Breast epithelium (tissue), 3 donors: ENCODE measurements around the gene DUSP23.
A peak's percentile ranks its signal among the peaks of the same experiment; 100 is the strongest.

Experiments
- CTCF ChIP-seq, 3 donors: fragments of 450-650 bp; IDR thresholded peaks; one replicate each; pipeline ENCODE4 v1.5.1; 2016 to 2017; ENCODE audit warnings: antibody characterized with exemption in 3 of 3, mild to moderate bottlenecking in 3 of 3, moderate library complexity in 3 of 3
- POLR2AphosphoS5 ChIP-seq, 3 donors: sonication (generic); formaldehyde crosslinking; IDR thresholded peaks; one replicate each; pipeline ENCODE4 v1.6.1; 2017; ENCODE audit warnings: antibody characterized with exemption in 3 of 3

GRCh38 chr1:159829273-159829634 is 48.5 kb downstream of the DUSP23 start:
- no peak for TF ChIP-seq POLR2AphosphoS5 (IDR thresholded peaks at IDR 0.05)
- peak in 2 of 3 donors; percentile 40 to 49 for TF ChIP-seq CTCF (IDR thresholded peaks at IDR 0.05)
